Right lobe of liver (tissue), 4 donors: Measurements from ENCODE around the gene SCTR.

ENCODE experiments used
- CTCF ChIP-seq, 4 donors: fragments of 200-600 bp in 3 of 4; fragments of 450-650 bp in 1 of 4; IDR thresholded peaks; one replicate each; pipeline versions ENCODE4 v1.5.1 to v1.8.0; 2016 to 2022; ENCODE audit warnings: antibody characterized with exemption in 4 of 4, mild to moderate bottlenecking in 2 of 4
- POLR2A ChIP-seq: fragments of 450-650 bp; IDR thresholded peaks from one replicate; pipeline ENCODE4 v1.6.1; 2017; ENCODE audit warnings: antibody characterized with exemption, mild to moderate bottlenecking
- donor health status: DM: no; HTN: no; CAD: no.
- donor health status: DM: no; HTN: no; CAD: no.
- donor health status: DM: no; HTN: yes; CAD: no.

- TF ChIP-seq POLR2A (no peak), CTCF (IDR thresholded peaks at IDR 0.05) (no peak)
Observed at GRCh38 chr2:119478188-119478977, 45.9 kb downstream of the SCTR start.
